GM18907 (cell line): Measurements from ENCODE around the gene SPOCK3.
A peak's percentile ranks its signal among the peaks of the same experiment; 100 is the strongest.
"Not testable (repeated sequence)": the region's sequence is repeated elsewhere in the genome, so short reads cannot be mapped to it uniquely, and the experiment has no call there.

Source experiments
- ATAC-seq: cut with Tn5 transposase; IDR thresholded peaks from one replicate; pipeline ENCODE4 v1.9.1; 2021; ENCODE audit warnings: mild to moderate bottlenecking, moderate library complexity; ENCODE audit not compliant: unreplicated experiment

Gene SPOCK3

DNA sequence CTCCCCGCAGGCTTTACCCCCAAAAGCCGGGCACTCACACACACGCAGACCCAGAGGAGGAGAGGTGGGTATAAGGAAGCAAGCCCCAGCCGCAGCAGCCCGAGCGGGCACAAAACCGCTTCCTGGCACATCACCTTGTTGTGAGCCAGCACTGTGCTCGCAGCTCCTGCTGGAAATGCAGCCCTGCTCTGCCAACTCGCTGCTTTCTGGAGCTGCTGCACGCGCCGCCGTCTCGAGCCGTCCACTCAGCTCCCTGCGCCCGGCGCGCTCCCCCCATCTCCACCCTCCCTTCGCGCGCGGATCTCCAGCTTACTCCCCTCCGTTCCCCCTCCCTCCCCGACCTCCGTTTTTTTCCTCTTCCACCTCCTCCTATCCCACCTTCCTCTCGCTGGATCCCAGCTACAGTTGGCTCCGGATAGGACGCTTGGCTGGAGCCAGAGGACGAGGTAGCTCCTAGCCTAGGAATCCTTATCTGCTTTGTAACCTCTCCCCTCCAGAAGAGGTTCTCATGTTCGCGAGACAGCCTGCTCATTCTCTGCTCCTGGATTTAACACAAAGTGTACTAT is at the start of gene SPOCK3:
SPOCK3 (minus strand) TSS at position 179 of the 566 bp plus-strand sequence.
- peak; percentile 62 for ATAC-seq

DNA sequence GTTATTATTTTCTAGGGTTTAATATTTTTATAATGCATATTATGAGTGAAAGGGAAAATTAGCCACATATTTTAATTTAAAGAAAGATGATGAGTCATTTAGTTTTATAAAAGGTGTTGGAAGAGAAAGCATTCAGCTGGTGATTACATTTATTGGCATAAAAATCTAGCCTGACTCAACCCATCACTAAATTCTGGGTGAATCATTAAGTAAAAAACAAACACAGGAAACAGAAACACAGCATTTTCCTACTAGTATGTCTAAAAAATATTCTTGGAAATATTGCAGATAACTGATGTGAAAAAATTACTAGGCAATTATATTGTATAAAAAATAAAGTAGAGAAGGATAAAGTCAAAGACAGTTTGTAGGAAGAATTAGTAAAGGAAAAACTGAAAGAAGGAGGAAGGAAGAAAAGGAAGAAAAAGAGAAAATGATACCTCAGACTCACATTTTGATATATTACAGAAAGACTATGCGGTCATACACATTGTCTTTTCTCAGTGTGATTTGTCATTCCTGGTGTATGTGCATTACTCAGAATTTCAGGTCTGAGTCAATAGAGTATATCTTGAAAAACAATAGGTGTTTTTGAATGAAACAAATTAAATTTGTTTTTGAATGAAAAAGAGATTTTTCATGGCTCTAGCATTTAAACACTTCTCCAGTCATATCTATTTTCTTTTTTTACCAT is 48.0 kb upstream of the SPOCK3 start:
- no peak for ATAC-seq

DNA sequence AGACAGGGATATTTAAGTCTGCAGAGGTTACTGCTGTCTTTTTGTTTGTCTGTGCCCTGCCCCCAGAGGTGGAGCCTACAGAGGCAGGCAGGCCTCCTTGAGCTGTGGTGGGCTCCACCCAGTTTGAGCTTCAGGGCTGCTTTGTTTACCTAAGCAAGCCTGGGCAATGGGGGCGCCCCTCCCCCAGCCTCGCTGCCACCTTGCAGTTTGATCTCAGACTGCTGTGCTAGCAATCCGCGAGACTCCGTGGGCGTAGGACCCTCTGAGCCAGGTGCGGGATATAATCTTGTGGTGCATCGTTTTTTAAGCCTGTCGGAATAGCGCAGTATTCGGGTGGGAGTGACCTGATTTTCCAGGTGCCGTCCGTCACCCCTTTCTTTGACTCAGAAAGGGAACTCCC is 47.3 kb upstream of the SPOCK3 start:
- not testable (repeated sequence) for ATAC-seq

DNA sequence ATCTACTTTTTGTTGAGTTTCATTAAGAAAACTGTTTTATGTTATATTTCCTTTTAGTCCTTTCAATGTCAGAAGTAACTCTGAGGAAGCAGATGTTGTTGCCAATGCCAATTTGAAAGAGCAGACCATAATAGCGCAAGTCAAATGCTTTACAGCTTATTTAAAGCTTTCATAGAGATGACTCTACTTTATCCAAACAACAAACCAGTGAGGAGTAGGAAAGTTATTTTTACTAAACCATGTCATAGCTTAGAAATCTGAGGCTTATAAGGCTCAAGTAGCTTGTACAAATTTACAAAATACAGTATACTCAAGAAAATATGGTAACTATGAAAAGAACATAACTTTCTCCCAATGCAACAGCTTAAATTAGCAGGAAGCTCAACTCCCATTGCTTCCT is 40.1 kb upstream of the SPOCK3 start:
- no peak for ATAC-seq

DNA sequence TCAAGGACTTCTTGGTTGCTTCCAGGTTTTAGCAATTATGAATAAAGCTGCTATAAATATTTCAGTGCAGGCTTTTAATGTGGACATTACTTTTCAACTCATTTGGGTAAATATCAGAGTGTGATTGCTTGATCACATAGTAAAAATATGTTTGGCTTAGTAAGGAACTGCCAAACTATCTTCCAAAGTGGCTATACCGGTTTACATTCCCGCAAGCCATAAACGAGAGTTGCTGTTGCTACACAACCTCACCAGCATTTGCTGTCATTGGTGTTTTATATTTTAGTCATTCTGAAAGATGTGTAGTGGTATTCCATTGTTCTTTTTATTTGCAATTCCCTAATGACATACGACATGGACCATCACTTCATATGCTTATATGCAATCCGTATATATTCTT is 30.9 kb upstream of the SPOCK3 start:
- no peak for ATAC-seq

DNA sequence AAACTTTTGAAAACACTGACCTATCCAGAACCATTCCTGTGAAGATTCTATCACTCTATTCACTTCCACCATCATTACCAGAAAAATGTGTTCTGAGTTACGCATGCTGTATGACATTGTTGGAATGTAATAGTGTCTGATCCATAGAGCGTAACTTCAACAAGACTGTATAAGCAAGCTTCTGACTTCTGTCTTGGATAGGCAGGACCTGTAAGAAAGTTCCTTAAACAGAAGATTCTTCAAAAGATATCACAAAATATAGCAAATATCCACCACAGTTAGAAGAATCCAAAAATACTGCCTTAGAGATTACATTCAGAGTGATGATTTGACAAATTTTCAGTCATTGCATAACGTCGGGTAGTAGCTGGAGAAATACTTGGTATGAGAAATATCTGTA is 14.0 kb upstream of the SPOCK3 start:
- no peak for ATAC-seq

DNA sequence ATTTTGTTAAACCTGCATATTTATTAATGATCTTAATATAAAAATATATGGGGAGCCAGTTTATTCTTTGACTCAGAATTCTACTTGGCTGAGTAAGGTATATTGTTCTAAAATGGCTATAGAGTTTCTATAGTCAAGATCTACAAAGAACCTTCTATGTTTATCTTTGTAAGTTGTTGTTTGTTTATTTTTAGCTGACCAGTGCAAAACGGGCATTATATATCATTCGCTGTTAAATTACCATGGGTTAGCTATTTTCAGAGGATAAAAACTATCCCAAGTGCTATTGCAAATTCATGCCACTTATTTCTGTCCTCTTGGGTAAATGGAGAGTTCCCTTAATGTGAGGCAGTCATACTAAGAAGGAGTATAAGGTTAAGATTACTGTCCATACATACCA is 5.3 kb upstream of the SPOCK3 start:
- no peak for ATAC-seq

DNA sequence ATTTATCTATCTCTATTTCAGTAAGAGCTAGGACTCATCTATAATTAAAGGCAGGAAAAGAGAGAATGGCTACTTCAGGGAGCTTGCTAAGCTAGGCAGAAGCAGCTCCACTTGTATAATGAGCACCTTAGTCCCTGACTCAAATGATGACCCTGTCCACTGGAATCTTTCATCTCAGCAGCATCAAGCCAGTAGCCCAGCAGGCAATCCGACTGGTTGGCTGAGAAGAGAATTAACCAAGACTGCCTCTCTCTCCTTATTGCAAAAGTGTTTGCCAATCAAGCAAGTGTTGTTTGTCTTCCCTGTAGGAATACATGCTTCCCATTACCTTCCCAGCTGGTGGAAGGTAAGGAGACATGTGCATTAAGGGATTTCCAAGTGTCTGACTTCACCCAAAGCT is 3.9 kb upstream of the SPOCK3 start:
- ATAC-seq, result no peak

DNA sequence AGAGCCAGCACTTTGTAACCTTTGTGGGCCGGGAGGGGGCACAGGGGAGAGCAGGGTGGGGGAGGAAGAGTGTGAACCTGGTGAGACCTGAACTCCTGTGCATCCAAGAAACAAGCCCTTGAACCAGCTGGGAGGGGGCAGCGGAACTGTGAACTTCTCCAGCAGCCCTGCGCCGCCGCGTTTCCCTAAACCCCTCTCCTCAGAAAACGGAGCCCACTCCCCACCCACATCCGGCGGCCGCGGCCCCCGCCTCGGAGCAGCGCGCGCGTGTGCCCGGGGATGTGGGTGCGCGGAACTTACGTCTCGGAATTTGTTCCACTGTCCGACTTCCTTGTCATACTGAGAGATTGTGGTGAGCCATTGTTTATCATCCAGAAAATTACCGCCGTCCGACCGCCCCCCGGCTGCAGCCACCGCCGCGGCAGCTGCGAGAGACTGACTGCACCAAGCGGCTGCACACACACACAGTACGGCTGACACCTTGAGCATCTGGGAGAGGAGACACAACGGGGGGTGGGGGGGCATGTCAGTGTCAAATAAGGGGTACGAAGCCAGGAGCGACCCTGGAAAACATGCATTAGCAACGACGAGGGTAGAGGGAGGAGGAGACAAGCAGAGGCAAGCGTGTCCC is 494 bp downstream of the SPOCK3 start:
- peak; percentile 78 for ATAC-seq

DNA sequence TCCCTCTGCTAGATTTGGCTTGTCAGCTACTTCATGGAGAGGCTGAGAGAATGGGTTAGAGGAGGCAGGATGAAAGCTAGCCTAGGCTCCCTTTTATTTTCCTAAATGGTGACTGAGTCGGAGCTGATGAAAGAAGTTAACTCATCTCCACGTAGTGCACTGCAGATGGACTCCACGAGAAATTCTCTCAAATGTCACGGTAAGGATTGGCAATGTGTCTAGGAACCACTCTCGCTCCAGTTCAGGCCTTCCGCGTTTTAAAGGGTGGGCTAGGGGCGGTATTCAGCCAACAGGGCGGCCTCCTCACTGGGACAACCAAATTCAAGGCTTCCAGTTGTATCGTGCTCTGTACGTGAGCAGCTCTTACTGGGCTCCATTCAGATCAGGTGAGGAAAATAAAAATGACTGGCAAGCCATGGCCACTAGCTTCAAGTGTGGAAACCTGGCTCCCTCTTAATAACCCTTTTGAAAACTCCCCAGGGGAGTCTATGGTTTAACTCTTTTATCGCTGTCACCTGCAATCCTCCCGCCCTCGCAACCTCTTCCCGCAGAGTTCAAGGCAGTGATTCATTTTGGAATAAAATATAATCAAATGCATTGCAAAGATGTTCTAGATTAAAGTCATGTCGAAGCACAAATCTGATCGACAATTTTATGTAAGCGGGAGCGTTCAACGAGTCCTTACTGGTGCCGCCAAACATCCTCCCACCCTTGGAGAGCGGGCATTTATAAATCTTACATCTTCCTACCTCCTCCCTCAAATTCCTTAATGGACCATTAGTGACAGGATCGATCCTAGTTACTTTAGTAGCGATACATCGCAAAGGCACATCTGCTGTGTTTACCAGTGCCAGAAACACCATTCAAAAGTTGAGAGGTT is 1.2 kb downstream of the SPOCK3 start:
- ATAC-seq, result no peak

DNA sequence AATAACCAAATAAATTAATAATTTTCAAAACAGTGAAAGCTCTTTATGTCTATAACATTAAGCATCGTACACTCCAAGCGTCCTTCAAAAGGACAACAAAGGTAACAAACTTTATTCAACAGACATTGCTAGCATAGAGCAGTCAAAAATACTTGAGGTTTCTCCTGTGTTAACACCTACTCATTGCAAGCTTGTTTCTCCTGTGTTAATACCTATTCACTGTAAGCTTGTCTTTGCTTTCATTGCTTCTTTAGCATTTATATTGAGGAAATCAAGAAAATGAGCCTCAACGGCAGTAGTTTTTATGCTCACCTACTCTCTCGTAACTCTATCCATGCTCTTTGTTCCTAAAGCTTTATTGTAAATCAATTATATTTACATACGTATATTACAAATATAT is 3.5 kb downstream of the SPOCK3 start:
- no peak for ATAC-seq

DNA sequence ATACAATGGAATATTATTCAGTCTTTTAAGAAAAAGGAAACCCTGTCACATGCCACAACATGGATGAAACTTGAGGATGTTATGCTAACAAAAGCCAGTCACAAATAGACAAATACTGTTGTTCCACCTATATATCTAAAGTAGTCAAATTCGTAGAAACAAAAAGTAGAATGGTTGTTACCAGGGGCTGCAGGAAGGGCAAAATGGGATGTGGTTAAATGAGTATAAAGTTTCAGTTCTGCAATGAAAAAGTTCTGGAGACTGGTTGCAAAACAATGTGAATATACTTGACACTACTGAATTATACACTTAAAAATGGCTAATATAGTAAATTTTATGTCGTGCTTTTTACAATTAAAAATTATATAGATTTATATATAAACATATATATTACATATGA is 12.2 kb downstream of the SPOCK3 start:
- peak; percentile 93 for ATAC-seq

DNA sequence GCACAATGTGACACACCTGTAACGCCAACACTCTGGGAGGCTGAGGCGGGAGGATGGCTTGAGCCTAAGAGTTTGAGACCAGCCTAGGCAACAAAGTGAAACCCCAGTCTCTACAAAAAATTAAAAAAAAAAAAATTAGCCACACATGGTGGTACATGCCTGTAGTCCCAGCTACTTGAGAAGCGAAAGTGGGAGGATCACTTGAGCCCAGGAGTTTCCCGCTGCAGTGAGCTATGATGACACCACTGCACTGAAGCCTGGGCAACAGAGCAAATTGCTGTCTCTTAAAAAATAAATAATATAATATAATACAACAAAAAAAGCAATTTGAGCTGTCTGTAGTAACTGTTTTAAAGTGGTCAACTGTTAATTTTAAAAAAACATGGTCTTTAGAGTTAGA is 13.2 kb downstream of the SPOCK3 start:
- ATAC-seq, result no peak

DNA sequence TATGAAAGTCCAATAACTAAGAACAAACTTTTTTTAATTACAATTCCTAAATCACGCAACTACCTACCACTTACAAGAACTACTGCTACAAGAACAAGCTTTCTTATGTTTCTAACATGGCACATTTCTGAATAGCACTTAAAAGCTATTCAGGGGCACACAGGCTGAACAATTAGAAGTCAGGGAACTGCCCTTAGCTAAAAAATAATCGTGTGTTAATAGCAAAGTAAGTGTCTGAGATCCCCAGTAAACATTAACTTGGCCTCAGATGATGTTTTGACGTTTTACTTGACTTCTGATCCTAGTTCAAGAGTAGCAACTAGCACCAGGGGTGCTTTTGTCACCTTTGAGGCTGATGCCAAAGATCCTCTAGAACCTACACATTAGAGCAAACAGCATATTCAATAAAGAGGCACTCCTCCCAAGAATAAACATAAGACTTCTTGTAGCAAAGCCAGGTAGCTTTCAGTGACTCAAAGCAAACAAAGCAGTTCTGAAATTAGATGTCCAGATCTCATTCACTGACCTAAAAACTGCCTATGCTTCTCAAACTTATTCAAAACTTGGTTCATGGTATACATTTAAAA is 16.2 kb downstream of the SPOCK3 start:
- peak; percentile 36 for ATAC-seq

DNA sequence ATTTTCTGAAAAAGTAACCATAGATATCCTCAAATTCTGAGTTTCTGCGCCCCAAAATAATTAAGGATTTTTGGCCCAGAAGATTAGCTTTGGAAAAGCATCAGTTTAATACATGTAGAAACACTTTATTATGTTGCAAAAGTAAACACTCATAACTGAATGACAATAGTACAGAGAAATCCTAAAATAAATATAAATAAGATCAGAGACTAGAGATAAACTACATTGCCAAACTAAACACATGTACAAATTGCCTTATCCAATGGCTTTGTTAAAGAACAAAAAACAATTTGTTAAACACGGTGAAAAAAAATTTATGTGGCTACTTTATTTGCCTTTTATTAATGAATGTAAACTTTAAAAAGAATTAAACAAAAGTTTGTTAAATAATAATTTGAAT is 17.5 kb downstream of the SPOCK3 start:
- ATAC-seq, result no peak

DNA sequence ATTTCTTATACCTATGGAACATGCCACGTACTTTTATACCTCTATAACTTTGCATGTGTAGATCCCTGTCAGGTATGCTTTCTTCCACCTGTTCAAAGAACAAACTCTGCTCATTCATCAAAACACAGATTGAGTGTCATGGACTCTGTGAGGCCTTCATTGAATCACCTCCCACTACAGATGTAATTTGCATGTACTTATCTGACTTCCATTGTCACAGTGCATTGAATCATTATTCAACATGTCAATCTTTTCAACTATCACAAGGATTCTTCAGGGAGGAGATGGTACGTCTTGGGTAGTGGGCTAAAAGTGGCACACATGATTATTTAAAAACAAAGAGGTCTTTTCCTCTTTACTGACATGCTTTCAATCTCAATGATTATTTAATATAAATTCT is 24.1 kb downstream of the SPOCK3 start:
- ATAC-seq, result no peak

DNA sequence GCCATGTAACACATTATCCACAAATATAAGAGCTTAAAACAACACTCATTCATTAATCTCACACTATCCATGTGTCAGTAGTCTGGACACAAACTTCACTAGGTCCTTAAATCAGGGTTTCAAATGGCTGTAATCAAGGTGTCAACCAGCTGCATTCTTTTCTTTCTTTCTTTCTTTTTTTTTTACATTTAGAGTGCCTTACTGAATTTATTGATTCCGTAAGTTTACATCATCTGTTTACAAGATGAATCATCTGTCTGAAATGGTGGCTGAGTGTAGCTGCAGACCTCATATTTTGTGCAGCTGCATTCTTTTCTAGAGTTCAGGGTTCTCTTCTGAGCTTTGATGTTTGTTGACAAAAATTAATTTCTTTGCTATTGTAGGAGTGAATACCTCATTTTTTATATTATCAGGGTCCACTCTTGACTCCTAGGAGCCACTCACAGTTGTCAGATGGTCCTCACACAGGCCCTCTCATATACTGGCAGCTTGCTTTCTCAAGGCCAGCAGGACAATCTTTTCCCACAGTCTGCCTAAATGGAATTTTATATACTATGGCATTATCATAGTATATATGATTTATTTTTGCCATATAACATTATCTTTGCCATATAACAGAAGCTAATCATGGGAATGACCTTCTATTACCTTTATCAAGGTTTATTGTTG is 37.8 kb downstream of the SPOCK3 start:
- ATAC-seq, result no peak

DNA sequence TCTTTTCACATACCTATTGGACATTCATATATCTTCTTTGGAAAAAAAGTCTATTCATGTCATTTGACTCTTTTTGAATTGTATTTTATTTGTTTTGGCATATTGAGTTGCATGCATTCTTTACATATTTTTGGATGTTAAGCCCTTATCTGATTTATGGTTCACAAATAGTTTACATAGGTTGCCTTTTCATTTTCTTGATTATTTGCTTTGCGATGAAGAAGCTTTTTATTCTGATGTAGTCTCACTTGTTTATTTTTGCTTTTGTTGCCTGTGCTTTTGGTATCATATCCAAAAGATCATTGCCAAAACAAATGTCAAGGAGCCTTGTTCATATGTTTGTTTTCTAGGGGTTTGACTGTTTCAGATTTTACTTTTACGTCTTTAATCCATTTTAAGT is 43.9 kb downstream of the SPOCK3 start:
- ATAC-seq, result no peak

DNA sequence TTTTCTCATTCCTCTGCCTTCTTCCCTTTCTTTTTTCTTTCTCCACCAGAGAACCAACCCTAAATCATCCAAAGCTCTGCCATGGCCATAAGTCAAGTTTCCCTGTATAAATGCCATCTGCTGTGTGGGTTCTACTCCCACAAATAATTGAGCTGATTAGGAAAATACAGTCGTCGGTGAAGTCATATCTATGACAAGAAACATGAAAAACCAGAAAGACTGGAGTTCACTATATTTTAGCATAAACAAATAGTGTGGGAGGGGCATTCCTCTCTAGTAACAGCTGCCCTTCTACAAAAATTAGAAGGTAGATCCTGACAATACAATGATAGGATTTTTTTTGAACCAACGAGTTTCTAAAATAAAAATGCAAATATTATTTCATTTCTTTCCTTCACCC is 48.8 kb downstream of the SPOCK3 start:
- no peak for ATAC-seq

DNA sequence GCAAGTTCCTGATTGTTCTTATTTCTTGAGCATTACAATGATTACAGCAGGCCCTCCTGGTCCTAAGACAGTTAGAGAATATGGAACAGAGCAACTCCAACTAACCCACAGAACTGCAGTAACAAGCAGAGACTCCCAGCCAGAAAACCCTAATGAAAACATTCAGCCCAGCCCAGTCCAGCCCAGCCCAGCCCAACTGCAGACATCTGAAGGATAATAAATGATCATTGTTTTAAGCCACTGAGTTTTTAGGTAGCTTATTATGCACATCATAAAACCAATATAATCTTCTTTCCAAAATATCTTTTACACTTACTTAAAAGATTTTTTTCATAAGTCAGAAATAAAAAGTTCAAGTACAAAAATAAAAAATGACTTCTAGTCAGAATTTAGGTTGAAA is 51.3 kb downstream of the SPOCK3 start:
- ATAC-seq, result no peak

DNA sequence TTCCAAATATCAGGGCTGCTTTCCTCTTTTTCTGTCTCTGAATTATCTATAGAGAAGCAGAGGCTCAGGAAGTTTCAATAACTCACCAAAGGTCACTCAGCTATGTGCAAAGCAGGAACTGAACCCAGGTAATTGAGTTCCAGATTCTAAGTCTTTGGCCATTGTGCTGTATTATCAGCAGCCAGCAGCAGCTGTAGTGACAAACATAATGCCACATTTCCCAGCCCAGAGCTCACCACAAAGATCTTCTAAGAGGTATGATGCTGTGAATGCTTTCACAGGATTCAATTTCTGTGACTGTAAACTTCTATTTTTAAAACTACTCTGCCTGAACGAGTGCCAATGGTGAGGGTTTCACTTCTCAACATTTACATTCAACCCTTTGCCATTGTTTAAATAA is 56.4 kb downstream of the SPOCK3 start:
- ATAC-seq, result no peak
